H9 (cell line): Measurements from ENCODE around the gene DAB1. TPM values are rescaled to one million over a fixed set of nuclear protein-coding genes. Genes with fewer than 3 reads are reported as not detected.

Source experiments
- DNase-seq: peaks from one replicate; pipeline ENCODE4 v3.0.0-alpha.2; 2017
- H2AFZ ChIP-seq: one replicate; pipeline ENCODE4 v1.6.1; 2013; ENCODE audit warnings: mild to moderate bottlenecking, low read length, control low read depth, moderate library complexity
- H2AK5ac ChIP-seq: 2 replicates; pipeline ENCODE4 v1.6.1; 2013; ENCODE audit warnings: low read length, control low read depth, mixed read lengths; ENCODE audit not compliant: insufficient read length
- H2BK120ac ChIP-seq: one replicate; pipeline ENCODE4 v1.6.1; 2013; ENCODE audit warnings: low read depth, mild to moderate bottlenecking, low read length, control low read depth, inconsistent platforms; ENCODE audit not compliant: poor library complexity, severe bottlenecking
- H2BK12ac ChIP-seq: 2 replicates; pipeline ENCODE4 v1.6.1; 2013; ENCODE audit warnings: low read length, control low read depth, mixed read lengths, low read depth; ENCODE audit not compliant: insufficient read length
- H2BK15ac ChIP-seq: 2 replicates; pipeline ENCODE4 v1.6.1; 2013; ENCODE audit warnings: low read depth, low read length, control low read depth
- H2BK20ac ChIP-seq: one replicate; pipeline ENCODE4 v1.6.1; 2013; ENCODE audit warnings: low read depth, mild to moderate bottlenecking, low read length, control low read depth, inconsistent platforms; ENCODE audit not compliant: poor library complexity, severe bottlenecking
- H2BK5ac ChIP-seq: 2 replicates; pipeline ENCODE4 v1.6.1; 2013; ENCODE audit warnings: low read length, control low read depth, mixed read lengths; ENCODE audit not compliant: insufficient read length
- H3K14ac ChIP-seq: 2 replicates; pipeline ENCODE4 v1.6.1; 2013; ENCODE audit warnings: low read length, control low read depth; ENCODE audit not compliant: insufficient read depth
- H3K18ac ChIP-seq: 2 replicates; pipeline ENCODE4 v1.6.1; 2013; ENCODE audit warnings: low read depth, mild to moderate bottlenecking, mixed read lengths, low read length, control low read depth; ENCODE audit not compliant: insufficient read length
- H3K23ac ChIP-seq: 2 replicates; pipeline ENCODE4 v1.6.1; 2013; ENCODE audit warnings: low read length, control low read depth, mixed read lengths, low read depth; ENCODE audit not compliant: insufficient read length
- H3K23me2 ChIP-seq: 2 replicates; pipeline ENCODE4 v1.6.1; 2013; ENCODE audit warnings: low read depth, mild to moderate bottlenecking, mixed read lengths, low read length, control low read depth; ENCODE audit not compliant: insufficient read length, poor library complexity, severe bottlenecking
- H3K27ac ChIP-seq: 2 replicates; pipeline ENCODE4 v1.5.1; 2013; ENCODE audit warnings: low read length, control low read depth, mixed read lengths, low read depth; ENCODE audit not compliant: insufficient read length
- H3K27me3 ChIP-seq: 2 replicates; pipeline ENCODE4 v1.6.1; 2013; ENCODE audit warnings: low read length, control low read depth, inconsistent platforms; ENCODE audit not compliant: insufficient read depth
- H3K4ac ChIP-seq: 2 replicates; pipeline ENCODE4 v1.6.1; 2013; ENCODE audit warnings: low read depth, mild to moderate bottlenecking, control low read depth, inconsistent platforms, low read length, moderate library complexity
- H3K4me1 ChIP-seq: 2 replicates; pipeline ENCODE4 v1.6.1; 2013; ENCODE audit warnings: low read length, control low read depth, inconsistent platforms; ENCODE audit not compliant: insufficient read depth
- H3K4me2 ChIP-seq: 2 replicates; pipeline ENCODE4 v1.6.1; 2013; ENCODE audit warnings: low read length, control low read depth, mixed read lengths; ENCODE audit not compliant: insufficient read length, insufficient read depth
- H3K56ac ChIP-seq: 2 replicates; pipeline ENCODE4 v1.6.1; 2013; ENCODE audit warnings: low read depth, mild to moderate bottlenecking, mixed read lengths, low read length, control low read depth; ENCODE audit not compliant: insufficient read length
- H3K79me1 ChIP-seq: 2 replicates; pipeline ENCODE4 v1.6.1; 2013; ENCODE audit warnings: low read depth, mild to moderate bottlenecking, moderate library complexity, low read length, control low read depth, inconsistent platforms; ENCODE audit not compliant: insufficient read depth, poor library complexity, severe bottlenecking
- H3K79me2 ChIP-seq: 2 replicates; pipeline ENCODE4 v1.6.1; 2013; ENCODE audit warnings: low read length, control low read depth, inconsistent platforms; ENCODE audit not compliant: insufficient read depth
- H3K9ac ChIP-seq: 2 replicates; pipeline ENCODE4 v1.6.1; 2013; ENCODE audit warnings: low read length, control low read depth, mixed read lengths; ENCODE audit not compliant: insufficient read length; ENCODE audit errors: extremely low read depth
- H3K9me3 ChIP-seq: one replicate; pipeline ENCODE4 v1.6.1; 2013; ENCODE audit warnings: low read depth, low read length, inconsistent platforms; ENCODE audit not compliant: control insufficient read depth
- H3T11ph ChIP-seq: one replicate; pipeline ENCODE4 v1.6.1; 2013; ENCODE audit warnings: mild to moderate bottlenecking, low read length, control low read depth, inconsistent platforms
- H4K20me1 ChIP-seq: one replicate; pipeline ENCODE4 v1.6.1; 2013; ENCODE audit not compliant: control insufficient read depth, insufficient read length, insufficient read depth
- H4K5ac ChIP-seq: 2 replicates; pipeline ENCODE4 v1.6.1; 2013; ENCODE audit warnings: low read depth, mild to moderate bottlenecking, mixed read lengths, low read length, control low read depth; ENCODE audit not compliant: insufficient read length
- H4K8ac ChIP-seq: replicated peaks from 2 replicates; pipeline ENCODE4 v1.6.1; 2013; ENCODE audit warnings: low read length, control low read depth, mixed read lengths, low read depth; ENCODE audit not compliant: insufficient read length
- H4K91ac ChIP-seq: 2 replicates; pipeline ENCODE4 v1.6.1; 2013; ENCODE audit warnings: low read depth, mild to moderate bottlenecking, moderate library complexity, mixed read lengths, low read length, control low read depth; ENCODE audit not compliant: insufficient read length
- H3K27ac Mint-ChIP-seq, 3 experiments: 2 replicates in 2 of 3; 3 replicates in 1 of 3; pipeline ENCODE4 v1.8.0; 2020 to 2021; ENCODE audit warnings: mixed read lengths in 3 of 3, mild to moderate bottlenecking in 1 of 3, moderate library complexity in 1 of 3
- H3K27me3 Mint-ChIP-seq: 2 replicates; pipeline ENCODE4 v1.8.0; 2021; ENCODE audit warnings: low read depth, mild to moderate bottlenecking, moderate library complexity, mixed read lengths
- H3K36me3 Mint-ChIP-seq, 3 experiments: 2 replicates in 2 of 3; 3 replicates in 1 of 3; pipeline ENCODE4 v1.8.0; 2020 to 2021; ENCODE audit warnings: low read depth in 3 of 3, mixed read lengths in 3 of 3; ENCODE audit not compliant: insufficient read depth in 1 of 3
- H3K4me1 Mint-ChIP-seq, 2 experiments: 2 replicates each; pipeline ENCODE4 v1.8.0; 2020; ENCODE audit warnings: mixed read lengths in 2 of 2
- H3K4me3 Mint-ChIP-seq, 2 experiments: 2 replicates in 1 of 2; 3 replicates in 1 of 2; pipeline ENCODE4 v1.8.0; 2020 to 2021; ENCODE audit warnings: mild to moderate bottlenecking in 2 of 2, mixed read lengths in 2 of 2, moderate library complexity in 1 of 2
- H3K9me3 Mint-ChIP-seq, 2 experiments: 2 replicates in 1 of 2; 3 replicates in 1 of 2; pipeline ENCODE4 v1.8.0; 2020; ENCODE audit warnings: mild to moderate bottlenecking in 2 of 2, mixed read lengths in 2 of 2, moderate library complexity in 1 of 2
- WGBS: extraction: QIAGEN DNeasy Blood & Tissue Kit; methylation state at CpG from one replicate; pipeline ENCODE4 v1.1.7; 2013; ENCODE audit warnings: missing lambda C conversion rate, low lambda C conversion rate, mixed read lengths; ENCODE audit not compliant: insufficient read length; ENCODE audit errors: extremely low coverage; 5-methylcytosine and 5-hydroxymethylcytosine counted together
- total RNA-seq: library from RNA; stranded (reverse); gene quantifications from 2 replicates; pipeline ENCODE4 v1.2.1, GENCODE V29; 2021
- TF ChIP-seq, protein P1 (sequence below): fragments of 200-600 bp; sonication (generic); conservative IDR thresholded peaks from 3 replicates; pipeline ENCODE4 v1.8.0; 2021; ENCODE audit warnings: antibody characterized with exemption, mild to moderate bottlenecking

DAB1 gene
- total RNA-seq, 1 experiment from 2014 or later: 9.3 TPM

DNA sequence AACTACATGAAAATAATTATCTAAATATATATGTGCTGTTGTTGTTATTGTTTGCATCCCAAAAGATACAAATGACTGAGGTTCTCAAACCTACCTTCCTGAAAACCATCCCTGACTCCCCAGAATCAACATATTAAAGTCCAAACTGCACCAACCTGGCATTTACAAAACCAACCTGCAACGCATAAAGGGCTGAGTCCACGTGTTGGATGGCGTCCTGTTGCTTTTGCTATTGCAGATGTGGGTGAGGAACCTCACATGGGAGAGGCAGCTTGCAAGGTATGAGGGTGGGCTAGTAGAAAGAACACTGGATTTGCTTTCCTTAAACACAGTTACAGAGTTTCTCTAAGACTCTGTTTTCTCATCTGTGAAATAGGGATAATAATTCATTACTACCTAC is 456.5 kb downstream of the DAB1 start:
- H3K14ac ChIP-seq: no peak overlapping the region
- H3K79me1 ChIP-seq: no peaks in the 10 kb centered on the region
- H4K20me1 ChIP-seq: no peaks in the 10 kb centered on the region
- no peak overlapping the region for H2BK15ac ChIP-seq
- no peaks in the 10 kb centered on the region for H3K23me2 ChIP-seq
- H4K91ac ChIP-seq: no peak overlapping the region
- H3K56ac ChIP-seq: no peak overlapping the region
- WGBS: no CpG with 5 or more reads among the region's 3 CpGs
- DNase-seq: no peak
- H3K4me3 Mint-ChIP-seq: no peak overlapping the region
- H3K9ac ChIP-seq: no peak overlapping the region
- H2AK5ac ChIP-seq: no peak overlapping the region
- H3K9me3 ChIP-seq: no peaks in the 10 kb centered on the region
- H2BK120ac ChIP-seq: no peak overlapping the region
- H4K5ac ChIP-seq: no peak overlapping the region
- H3K27me3 ChIP-seq: no peaks in the 10 kb centered on the region
- no peak overlapping the region for H3K18ac ChIP-seq
- H3K4me1 Mint-ChIP-seq: 0 out of 4 replicates have a peak, but pooled peaks cover 0 to 5% of the 10 kb centered on the region in 2 experiments
- H3K27ac Mint-ChIP-seq: no peak overlapping the region
- H3K79me2 ChIP-seq: no peaks in the 10 kb centered on the region
- no peak overlapping the region for H4K8ac ChIP-seq
- H3K4ac ChIP-seq: no peak overlapping the region
- H2BK12ac ChIP-seq: no peak overlapping the region
- H2BK20ac ChIP-seq: no peak overlapping the region
- H3K27ac ChIP-seq: no peak overlapping the region
- no peak overlapping the region for H2BK5ac ChIP-seq
- no peak overlapping the region for H3K23ac ChIP-seq
- H3K4me1 ChIP-seq: no peaks in the 10 kb centered on the region
- H3K27me3 Mint-ChIP-seq: peaks cover 2% of the 10 kb centered on the region; the same call in 1 of the 2 replicates
- no peak overlapping the region for H3T11ph ChIP-seq
- no peak overlapping the region for H2AFZ ChIP-seq
- H3K9me3 Mint-ChIP-seq: no peaks in the 10 kb centered on the region
- no peaks in the 10 kb centered on the region for H3K36me3 Mint-ChIP-seq
- H3K4me2 ChIP-seq: no peak overlapping the region
- TF ChIP-seq, protein P1, sequence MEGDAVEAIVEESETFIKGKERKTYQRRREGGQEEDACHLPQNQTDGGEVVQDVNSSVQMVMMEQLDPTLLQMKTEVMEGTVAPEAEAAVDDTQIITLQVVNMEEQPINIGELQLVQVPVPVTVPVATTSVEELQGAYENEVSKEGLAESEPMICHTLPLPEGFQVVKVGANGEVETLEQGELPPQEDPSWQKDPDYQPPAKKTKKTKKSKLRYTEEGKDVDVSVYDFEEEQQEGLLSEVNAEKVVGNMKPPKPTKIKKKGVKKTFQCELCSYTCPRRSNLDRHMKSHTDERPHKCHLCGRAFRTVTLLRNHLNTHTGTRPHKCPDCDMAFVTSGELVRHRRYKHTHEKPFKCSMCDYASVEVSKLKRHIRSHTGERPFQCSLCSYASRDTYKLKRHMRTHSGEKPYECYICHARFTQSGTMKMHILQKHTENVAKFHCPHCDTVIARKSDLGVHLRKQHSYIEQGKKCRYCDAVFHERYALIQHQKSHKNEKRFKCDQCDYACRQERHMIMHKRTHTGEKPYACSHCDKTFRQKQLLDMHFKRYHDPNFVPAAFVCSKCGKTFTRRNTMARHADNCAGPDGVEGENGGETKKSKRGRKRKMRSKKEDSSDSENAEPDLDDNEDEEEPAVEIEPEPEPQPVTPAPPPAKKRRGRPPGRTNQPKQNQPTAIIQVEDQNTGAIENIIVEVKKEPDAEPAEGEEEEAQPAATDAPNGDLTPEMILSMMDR: no peak
